COLO829 (cell line): Measurements from ENCODE around the gene APBA1.
"Not testable (repeated sequence)": the region's sequence is repeated elsewhere in the genome, so short reads cannot be mapped to it uniquely, and the experiment has no call there.

ENCODE experiments used
- DNase-seq: peaks from one replicate; pipeline ENCODE4 v3.0.0; 2012; ENCODE audit warnings: low spot score

APBA1 gene

GRCh38 chr9:69443178-69443577, 229.0 kb downstream of the APBA1 start:
- no peak for DNase-seq

GRCh38 chr9:69442486-69442885, 229.7 kb downstream of the APBA1 start:
- DNase-seq: no peak

- not testable (repeated sequence) for DNase-seq
Measured at GRCh38 chr9:69440254-69440955, 231.8 kb downstream of the APBA1 start.

GRCh38 chr9:69439654-69440053, 232.5 kb downstream of the APBA1 start:
- not testable (repeated sequence) for DNase-seq

- DNase-seq: no peak
Measured at GRCh38 chr9:69433968-69434367, 238.2 kb downstream of the APBA1 start.

- DNase-seq: no peak
Measured at GRCh38 chr9:69433392-69433791, 238.8 kb downstream of the APBA1 start.

GRCh38 chr9:69432623-69433022, 239.5 kb downstream of the APBA1 start:
- no peak for DNase-seq

GRCh38 chr9:69431777-69432176, 240.4 kb downstream of the APBA1 start:
- DNase-seq: no peak

GRCh38 chr9:69431203-69431602, 241.0 kb downstream of the APBA1 start:
- DNase-seq: no peak

GRCh38 chr9:69430206-69430605, 242.0 kb downstream of the APBA1 start:
- DNase-seq: no peak

GRCh38 chr9:69429281-69429680, 242.9 kb downstream of the APBA1 start:
- DNase-seq: no peak

- DNase-seq: no peak
Measured at GRCh38 chr9:69428017-69428785, 244.0 kb downstream of the APBA1 start.

GRCh38 chr9:69427286-69427685, 244.9 kb downstream of the APBA1 start:
- DNase-seq: peak; percentile 95

GRCh38 chr9:69425136-69425801, 246.9 kb downstream of the APBA1 start:
- DNase-seq: no peak

- DNase-seq: peak; percentile 81
Measured at GRCh38 chr9:69421908-69422801, 250.0 kb downstream of the APBA1 start.

- DNase-seq: no peak
Measured at GRCh38 chr9:69420611-69421270, 251.4 kb downstream of the APBA1 start.

GRCh38 chr9:69412741-69413150, 259.4 kb downstream of the APBA1 start:
- DNase-seq: peak; percentile 55

- no peak for DNase-seq
Measured at GRCh38 chr9:69411931-69412740, 260.0 kb downstream of the APBA1 start.

GRCh38 chr9:69411246-69411645, 260.9 kb downstream of the APBA1 start:
- no peak for DNase-seq

- not testable (repeated sequence) for DNase-seq
Measured at GRCh38 chr9:69409936-69410335, 262.2 kb downstream of the APBA1 start.
